C4-2B (cell line): Measurements from ENCODE around the gene SNX21.

ENCODE experiments used
- H3K27ac ChIP-seq: fragments of 450-650 bp; 2 replicates; pipeline ENCODE4 v1.5.1; 2017
- CTCF ChIP-seq: fragments of 450-650 bp; conservative IDR thresholded peaks from 2 replicates; pipeline ENCODE4 v1.5.1; 2017; ENCODE audit warnings: mild to moderate bottlenecking
- ZFX ChIP-seq: fragments of 450-650 bp; IDR thresholded peaks from 2 replicates; pipeline ENCODE4 v1.6.1; 2017

Gene SNX21

DNA sequence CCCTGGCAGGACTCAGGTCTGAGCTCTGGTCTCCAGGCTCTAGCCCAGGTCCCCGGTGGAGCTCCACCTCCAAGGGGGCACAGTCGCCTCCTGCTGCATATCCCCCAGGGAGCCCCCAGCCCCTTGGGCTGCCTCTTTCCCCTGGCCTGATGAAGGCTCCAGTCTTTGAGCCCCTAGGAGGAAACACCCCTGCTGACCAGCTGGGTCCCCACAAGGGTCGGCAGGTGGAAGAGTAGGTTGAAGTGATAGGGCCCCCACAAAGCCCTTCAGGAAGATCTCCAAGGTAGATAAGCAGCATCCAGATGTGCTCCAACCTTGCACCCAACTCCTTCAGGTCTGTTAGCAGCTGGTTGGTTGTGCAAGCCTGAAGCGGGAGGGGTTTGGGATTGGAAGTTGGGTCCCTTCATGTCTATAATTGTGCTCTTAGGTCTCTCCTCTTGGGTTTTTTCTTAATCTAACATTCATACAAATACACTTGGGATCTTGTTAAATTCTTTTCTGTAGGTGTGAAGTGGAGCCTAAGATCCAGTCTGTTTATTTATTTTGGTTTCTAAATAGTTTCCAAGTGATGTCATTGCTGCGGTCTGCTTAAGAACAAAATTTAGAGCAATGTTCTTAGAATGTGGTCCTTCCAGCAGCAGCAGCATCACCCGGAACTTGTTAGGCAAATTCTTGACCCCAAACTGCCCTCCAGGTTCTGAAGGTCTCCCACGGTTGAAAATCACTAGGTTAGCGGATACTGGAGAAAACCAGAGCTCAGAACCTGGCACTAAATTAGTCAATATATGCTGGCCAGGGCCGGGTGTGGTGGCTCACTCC is 16.0 kb upstream of the SNX21 start:
- H3K27ac ChIP-seq, result no peak overlapping the region
- TF ChIP-seq ZFX (no peak), CTCF (no peak)

DNA sequence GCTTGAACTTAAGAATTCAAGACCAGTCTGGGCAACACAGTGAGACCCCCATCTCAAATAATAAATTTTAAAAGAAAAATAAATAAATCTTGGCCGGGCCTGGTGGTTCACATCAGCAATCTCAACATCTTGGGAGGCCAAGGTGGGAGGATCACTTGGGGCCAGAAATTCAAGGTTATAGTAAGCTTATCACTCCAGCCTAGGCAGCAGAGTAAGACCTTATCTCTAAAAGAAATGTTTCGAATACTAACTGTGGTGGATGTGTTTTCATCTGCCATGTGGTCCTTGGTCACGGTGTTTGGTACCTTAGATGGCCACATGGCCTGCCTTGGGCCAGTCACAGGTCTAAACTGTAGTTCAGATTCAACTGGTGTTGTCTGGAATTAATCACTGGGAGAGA is 15.4 kb upstream of the SNX21 start:
- H3K27ac ChIP-seq, result no peak overlapping the region
- TF ChIP-seq ZFX, result no peak
- TF ChIP-seq CTCF, result no peak

DNA sequence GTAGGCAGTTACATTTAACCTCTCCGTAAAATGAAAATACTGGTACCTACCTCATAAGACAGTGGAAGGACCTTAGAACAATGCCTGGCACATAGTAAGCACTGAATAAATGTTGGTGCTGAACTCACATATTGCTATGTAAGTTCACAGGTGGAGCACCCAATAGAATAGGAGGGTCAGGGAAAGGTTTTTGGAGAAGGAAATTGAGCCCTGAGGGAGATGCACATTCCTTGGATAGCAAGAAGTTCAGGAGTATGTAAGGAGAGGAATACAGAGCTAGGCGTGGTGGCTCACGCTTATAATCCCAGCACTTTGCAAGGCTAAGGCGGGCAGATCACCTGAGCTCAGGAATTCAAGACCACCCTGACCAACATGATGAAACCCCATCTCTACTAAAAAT is 14.1 kb upstream of the SNX21 start:
- no peak for TF ChIP-seq CTCF
- no peak for TF ChIP-seq ZFX

DNA sequence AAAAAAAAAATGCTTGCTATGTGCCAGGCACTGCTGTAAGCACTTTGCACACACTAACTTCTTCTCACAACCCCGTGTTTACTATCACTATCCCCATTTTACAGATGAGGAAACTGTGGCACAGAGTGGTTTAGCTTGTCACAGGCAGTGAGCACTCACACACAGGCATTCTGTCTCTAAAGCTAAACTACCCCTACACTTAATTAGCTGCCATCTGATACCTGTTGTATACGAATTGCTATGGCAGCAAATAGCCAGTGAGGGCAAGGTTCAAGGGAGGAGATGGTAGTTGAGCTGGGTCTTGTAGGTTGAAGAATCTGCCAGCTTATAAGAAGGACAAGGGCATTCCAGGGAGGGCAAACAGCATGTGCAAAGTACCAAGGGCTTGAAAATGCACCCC is 11.7 kb upstream of the SNX21 start:
- no peak overlapping the region for H3K27ac ChIP-seq
- no peak for TF ChIP-seq ZFX
- no peak for TF ChIP-seq CTCF

More for the DNA sequence above, 14.1 kb upstream of the SNX21 start:
- H3K27ac ChIP-seq, result no peak overlapping the region

DNA sequence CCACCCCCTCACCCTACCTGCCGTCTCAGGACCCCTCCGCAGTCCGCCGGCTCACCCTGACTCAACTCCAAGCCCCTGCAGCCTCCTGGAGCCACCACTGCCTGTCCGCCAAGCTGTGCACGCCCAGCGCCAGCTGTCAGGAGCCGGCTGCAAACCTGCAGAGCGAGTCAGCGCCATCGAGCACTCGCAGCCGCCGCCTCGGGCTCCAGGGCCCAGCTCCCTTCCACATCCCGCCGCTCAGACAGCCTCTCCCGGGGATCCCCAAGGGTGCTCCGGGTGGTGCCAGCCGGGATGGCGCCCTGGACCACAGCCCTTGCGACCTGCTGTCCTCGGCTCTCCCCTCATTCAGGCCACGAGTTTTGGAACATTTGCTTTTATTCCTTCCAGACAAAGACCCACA is 10.7 kb upstream of the SNX21 start:
- TF ChIP-seq ZFX, result no peak
- no peak for TF ChIP-seq CTCF
- no peak overlapping the region for H3K27ac ChIP-seq

GRCh38 chr20:45823949-45824835 is 9.4 kb upstream of the SNX21 start:
- H3K27ac ChIP-seq, result no peak overlapping the region
- TF ChIP-seq ZFX, result no peak
- TF ChIP-seq CTCF, result no peak; the same call in 1 of the 2 replicates
